A673 (cell line): ENCODE measurements around the gene PLA2G2E. TPM values are rescaled to one million over a fixed set of nuclear protein-coding genes. Genes with fewer than 3 reads are reported as not detected.

ENCODE experiments used
- BruUV-seq: library from RNA; stranded (reverse); fragments of 400-500 nt; replicated peaks from 2 replicates; lab custom pipeline; 2021; lab: Mats Ljungman, UMichigan
- CTCF ChIA-PET: fragments of 300-600 bp; sonication (Branson Sonifier 250); formaldehyde crosslinking; loops from one replicate; lab custom pipeline; 2022; ENCODE audit warnings: antibody characterized with exemption; lab: Charles Lee
- POLR2A ChIA-PET: fragments of 300-600 bp; sonication (Branson Sonifier 250); formaldehyde crosslinking; loops from one replicate; lab custom pipeline; 2022; ENCODE audit warnings: antibody characterized with exemption; ENCODE audit not compliant: low non-redundant PET; lab: Charles Lee
- DNase-seq: peaks from one replicate; pipeline ENCODE4 v3.0.0-alpha.2; 2015; ENCODE audit warnings: low spot score
- H3K27ac ChIP-seq: fragments of 200-600 bp; sonication (generic); 2 replicates; pipeline ENCODE4 v1.5.1; 2016; ENCODE audit warnings: mixed run types, low read depth, mild to moderate bottlenecking, mixed read lengths, antibody characterized with exemption, low read length; ENCODE audit not compliant: poor library complexity, severe bottlenecking
- H3K27me3 ChIP-seq: fragments of 200-600 bp; sonication (generic); replicated peaks from 2 replicates; pipeline ENCODE4 v1.6.1; 2017; ENCODE audit warnings: mixed run types, low read depth, mild to moderate bottlenecking, mixed read lengths, antibody characterized with exemption, low read length; ENCODE audit not compliant: insufficient read depth, poor library complexity
- H3K36me3 ChIP-seq: fragments of 200-600 bp; sonication (generic); 2 replicates; pipeline ENCODE4 v1.6.1; 2016; ENCODE audit warnings: mixed run types, mild to moderate bottlenecking, mixed read lengths, antibody characterized with exemption, low read length; ENCODE audit not compliant: insufficient read depth, poor library complexity, severe bottlenecking
- H3K4me1 ChIP-seq: fragments of 200-600 bp; sonication (generic); 2 replicates; pipeline ENCODE4 v1.6.1; 2017; ENCODE audit warnings: mixed run types, mild to moderate bottlenecking, mixed read lengths, antibody characterized with exemption, low read length; ENCODE audit not compliant: insufficient read depth, poor library complexity, severe bottlenecking
- H3K4me3 ChIP-seq: fragments of 200-600 bp; sonication (generic); 2 replicates; pipeline ENCODE4 v1.5.1; 2016; ENCODE audit warnings: low read depth, mixed run types, mild to moderate bottlenecking, mixed read lengths, low read length; ENCODE audit not compliant: poor library complexity, severe bottlenecking
- H3K9me3 ChIP-seq: fragments of 200-600 bp; sonication (generic); 2 replicates; pipeline ENCODE4 v1.6.1; 2016; ENCODE audit warnings: mixed run types, low read depth, mild to moderate bottlenecking, mixed read lengths, antibody characterized with exemption, low read length; ENCODE audit not compliant: poor library complexity, severe bottlenecking
- CTCF ChIP-seq: fragments of 300-800, 200-600 bp; sonication (generic); conservative IDR thresholded peaks from 2 replicates; pipeline ENCODE4 v1.5.1; 2017; ENCODE audit warnings: low read depth, mild to moderate bottlenecking, antibody characterized with exemption, low read length, moderate library complexity, mixed read lengths
- EZH2 ChIP-seq: fragments of 200-600 bp; sonication (generic); IDR thresholded peaks from 2 replicates; pipeline ENCODE4 v1.6.1; 2017; ENCODE audit warnings: borderline replicate concordance, low read depth, mild to moderate bottlenecking, mixed read lengths, antibody characterized with exemption, low read length; ENCODE audit not compliant: poor library complexity, severe bottlenecking
- intact Hi-C: fragments of 100-400 bp; cut with micrococcal nuclease; formaldehyde crosslinking; loops from one replicate; pipeline ENCODE4 v1.10.0; 2022; ENCODE audit not compliant: unreplicated experiment
- total RNA-seq: library from RNA; stranded (reverse); gene quantifications from 2 replicates; pipeline ENCODE4 v1.2.3, GENCODE V29; 2021

The PLA2G2E gene
- total RNA-seq, 1 experiment from 2014 or later, result not detected

- H3K36me3 ChIP-seq, result peaks cover 87% of the 10 kb centered on the region
Observed at GRCh38 chr1:19910650-19911049, 12.8 kb downstream of the PLA2G2E start.

GRCh38 chr1:19909971-19910370 is 13.4 kb downstream of the PLA2G2E start:
- intact Hi-C loops, result no loop called here
- Histone ChIP-seq H3K27me3 (no peaks in the 10 kb centered on the region), H3K9me3 (no peaks in the 10 kb centered on the region), H3K4me1 (no peaks in the 10 kb centered on the region), H3K27ac (no peak overlapping the region), H3K4me3 (no peak overlapping the region), H3K36me3 (peaks cover 92% of the 10 kb centered on the region)
- no peak for TF ChIP-seq EZH2
- no peak for TF ChIP-seq CTCF
- no peak for DNase-seq
- BruUV-seq, result no TSS peak
- POLR2A ChIA-PET, result no interaction called here
- CTCF ChIA-PET, result interaction anchor here (0.6 kb wide), 1 partner anchor 150 kb away, joined by 4 read pairs; no protein-coding TSS in a partner anchor

More at GRCh38 chr1:19910650-19911049, 12.8 kb downstream of the PLA2G2E start:
- no peak overlapping the region for H3K4me3 ChIP-seq
- H3K27me3 ChIP-seq, result no peaks in the 10 kb centered on the region
- intact Hi-C loops, result no loop called here
- no peak overlapping the region for H3K27ac ChIP-seq
- DNase-seq, result no peak
- POLR2A ChIA-PET, result no interaction called here
- TF ChIP-seq EZH2, result no peak
- no peak for TF ChIP-seq CTCF
- H3K9me3 ChIP-seq, result no peaks in the 10 kb centered on the region
- no TSS peak for BruUV-seq
- H3K4me1 ChIP-seq, result no peaks in the 10 kb centered on the region
- CTCF ChIA-PET, result interaction anchor here (0.6 kb wide), 1 partner anchor 150 kb away, joined by 4 read pairs; no protein-coding TSS in a partner anchor

- H3K9me3 ChIP-seq, result no peaks in the 10 kb centered on the region
- H3K27ac ChIP-seq, result no peak overlapping the region
- no peak overlapping the region for H3K4me3 ChIP-seq
- ChIA-PET POLR2A (no interaction called here), CTCF (no interaction called here)
- BruUV-seq, result no TSS peak
- no peaks in the 10 kb centered on the region for H3K4me1 ChIP-seq
- DNase-seq, result no peak
- intact Hi-C loops, result no loop called here
- TF ChIP-seq CTCF (no peak), EZH2 (no peak)
- H3K36me3 ChIP-seq, result peaks cover 94% of the 10 kb centered on the region
- H3K27me3 ChIP-seq, result no peaks in the 10 kb centered on the region
Observed at GRCh38 chr1:19909392-19909791, 14.0 kb downstream of the PLA2G2E start.
